Fibroblast of lung (primary cell): Measurements from ENCODE around the gene MPPE1.

Experiments used
- EZH2 ChIP-seq: IDR thresholded peaks from 2 replicates; pipeline ENCODE4 v1.5.1; 2012; ENCODE audit warnings: low read length, control low read depth, mild to moderate bottlenecking; ENCODE audit errors: missing control alignments
- TF ChIP-seq, protein P1 (sequence below), 2 donors: IDR thresholded peaks in 1 of 2; conservative IDR thresholded peaks in 1 of 2; 1 replicate in 1 of 2; 2 replicates in 1 of 2; pipeline ENCODE4 v1.5.1; 2011 to 2012; ENCODE audit warnings: low read length in 2 of 2, control low read depth in 1 of 2, inconsistent platforms in 1 of 2, low read depth in 1 of 2, mild to moderate bottlenecking in 1 of 2

DNA sequence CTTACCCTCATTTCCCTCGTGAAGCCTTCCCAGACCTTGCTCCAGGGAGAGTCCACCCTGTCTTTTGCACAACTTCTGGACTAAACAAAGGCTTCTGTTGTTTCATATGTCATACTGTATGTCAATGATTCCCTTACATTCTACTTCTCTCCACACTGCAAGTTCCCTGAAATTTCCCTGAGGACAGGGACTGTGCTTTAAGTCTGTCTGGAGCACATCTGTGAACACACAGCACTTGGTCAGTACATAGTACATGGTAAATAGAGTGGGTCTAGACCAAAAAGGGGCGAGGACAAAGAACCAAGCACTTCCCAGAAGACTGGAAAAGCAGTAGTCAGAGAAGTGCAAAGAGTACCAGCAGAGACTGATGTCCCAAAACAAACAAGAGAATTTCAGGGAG is 49.5 kb upstream of the MPPE1 start:
- TF ChIP-seq, protein P1, sequence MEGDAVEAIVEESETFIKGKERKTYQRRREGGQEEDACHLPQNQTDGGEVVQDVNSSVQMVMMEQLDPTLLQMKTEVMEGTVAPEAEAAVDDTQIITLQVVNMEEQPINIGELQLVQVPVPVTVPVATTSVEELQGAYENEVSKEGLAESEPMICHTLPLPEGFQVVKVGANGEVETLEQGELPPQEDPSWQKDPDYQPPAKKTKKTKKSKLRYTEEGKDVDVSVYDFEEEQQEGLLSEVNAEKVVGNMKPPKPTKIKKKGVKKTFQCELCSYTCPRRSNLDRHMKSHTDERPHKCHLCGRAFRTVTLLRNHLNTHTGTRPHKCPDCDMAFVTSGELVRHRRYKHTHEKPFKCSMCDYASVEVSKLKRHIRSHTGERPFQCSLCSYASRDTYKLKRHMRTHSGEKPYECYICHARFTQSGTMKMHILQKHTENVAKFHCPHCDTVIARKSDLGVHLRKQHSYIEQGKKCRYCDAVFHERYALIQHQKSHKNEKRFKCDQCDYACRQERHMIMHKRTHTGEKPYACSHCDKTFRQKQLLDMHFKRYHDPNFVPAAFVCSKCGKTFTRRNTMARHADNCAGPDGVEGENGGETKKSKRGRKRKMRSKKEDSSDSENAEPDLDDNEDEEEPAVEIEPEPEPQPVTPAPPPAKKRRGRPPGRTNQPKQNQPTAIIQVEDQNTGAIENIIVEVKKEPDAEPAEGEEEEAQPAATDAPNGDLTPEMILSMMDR (conservative IDR thresholded peaks at IDR 0.05 in 1 of 2, IDR thresholded peaks at IDR 0.05 in 1 of 2; ENCODE audit: low read depth in 1 of 2, low read length in 2 of 2): no peak
- TF ChIP-seq EZH2: no peak
